Measurements from ENCODE around the gene USP34. TPM values are rescaled to one million over a fixed set of nuclear protein-coding genes. Genes with fewer than 3 reads are reported as not detected.

The USP34 gene
- total RNA-seq, 4 donors from 2014 or later: 49.5 to 129 (median 84.9) TPM

DNA sequence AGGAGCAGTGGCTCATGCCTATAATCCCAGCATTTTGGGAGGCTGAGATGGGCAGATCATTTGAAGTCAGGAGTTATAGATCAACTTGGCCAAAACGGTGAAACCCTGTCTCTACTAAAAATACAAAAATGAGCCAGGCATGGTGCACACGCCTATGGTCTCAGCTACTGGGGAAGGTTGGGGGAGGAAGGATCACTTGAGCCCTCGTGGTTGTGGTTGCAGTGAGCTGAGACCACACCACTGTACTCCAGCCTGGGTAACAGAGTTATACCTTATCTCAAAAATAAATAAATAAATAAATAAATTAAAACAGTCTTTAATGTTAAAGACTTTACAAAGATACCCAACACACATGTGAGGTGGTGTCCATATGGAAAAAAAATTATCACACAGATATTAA lies 174.9 kb downstream of the USP34 start:
- Histone ChIP-seq H3K4me3 (no peak overlapping the region), H3K36me3 (peaks cover 0 to 91% (median 9%) of the 10 kb centered on the region in 3 donors), H3K27me3 (no peaks in the 10 kb centered on the region), H3K9me3 (no peaks in the 10 kb centered on the region), H3K27ac (no peak overlapping the region), H3K4me1 (peaks cover 0 to 4% (median 0%) of the 10 kb centered on the region in 3 donors)
- WGBS, 2 donors: 80 to 91% methylated on average over 3 of the region's 3 CpGs
- no peak for DNase-seq
- intact Hi-C loops (cut with DNase I): no loop called here
- no peak for TF ChIP-seq POLR2A (IDR thresholded peaks at IDR 0.05)
- TF ChIP-seq, protein P1, sequence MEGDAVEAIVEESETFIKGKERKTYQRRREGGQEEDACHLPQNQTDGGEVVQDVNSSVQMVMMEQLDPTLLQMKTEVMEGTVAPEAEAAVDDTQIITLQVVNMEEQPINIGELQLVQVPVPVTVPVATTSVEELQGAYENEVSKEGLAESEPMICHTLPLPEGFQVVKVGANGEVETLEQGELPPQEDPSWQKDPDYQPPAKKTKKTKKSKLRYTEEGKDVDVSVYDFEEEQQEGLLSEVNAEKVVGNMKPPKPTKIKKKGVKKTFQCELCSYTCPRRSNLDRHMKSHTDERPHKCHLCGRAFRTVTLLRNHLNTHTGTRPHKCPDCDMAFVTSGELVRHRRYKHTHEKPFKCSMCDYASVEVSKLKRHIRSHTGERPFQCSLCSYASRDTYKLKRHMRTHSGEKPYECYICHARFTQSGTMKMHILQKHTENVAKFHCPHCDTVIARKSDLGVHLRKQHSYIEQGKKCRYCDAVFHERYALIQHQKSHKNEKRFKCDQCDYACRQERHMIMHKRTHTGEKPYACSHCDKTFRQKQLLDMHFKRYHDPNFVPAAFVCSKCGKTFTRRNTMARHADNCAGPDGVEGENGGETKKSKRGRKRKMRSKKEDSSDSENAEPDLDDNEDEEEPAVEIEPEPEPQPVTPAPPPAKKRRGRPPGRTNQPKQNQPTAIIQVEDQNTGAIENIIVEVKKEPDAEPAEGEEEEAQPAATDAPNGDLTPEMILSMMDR (IDR thresholded peaks at IDR 0.05): no peak

DNA sequence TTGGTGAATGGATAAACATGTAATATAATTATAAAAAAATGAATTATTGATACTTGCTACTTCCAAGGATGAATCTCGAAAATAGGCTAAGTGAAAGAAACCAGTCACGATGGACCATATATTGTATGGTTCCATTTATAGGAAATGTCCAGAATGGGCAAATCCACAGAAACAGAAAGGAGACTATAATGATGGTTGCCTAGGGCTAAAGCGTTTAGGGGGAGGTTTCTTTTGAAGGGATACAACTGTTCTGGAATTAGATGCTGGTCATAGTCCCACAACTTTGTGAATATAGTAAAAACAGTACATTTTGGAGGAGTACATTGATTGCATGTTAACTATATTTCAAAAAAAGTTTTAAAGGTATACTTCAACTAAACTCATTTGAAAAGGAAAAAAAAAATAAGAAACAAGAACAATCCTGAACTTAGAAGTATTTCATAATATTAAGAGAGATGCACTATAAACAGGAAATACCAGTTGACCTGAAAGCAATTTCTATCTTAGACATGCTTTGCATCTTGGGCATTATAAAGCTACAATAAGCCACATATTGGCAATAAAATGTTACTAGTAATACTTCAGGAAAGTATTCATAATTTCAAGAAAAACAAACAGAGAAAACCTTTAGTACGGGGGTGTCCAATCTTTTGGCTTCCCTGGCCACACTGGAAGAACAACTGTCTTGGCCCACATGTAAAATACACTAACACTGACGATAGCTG lies 178.9 kb downstream of the USP34 start:
- DNase-seq: no peak
- H3K36me3 ChIP-seq: peaks cover 0 to 79% (median 3%) of the 10 kb centered on the region in 3 donors
- intact Hi-C loops (cut with DNase I): no loop called here
- TF ChIP-seq POLR2A (IDR thresholded peaks at IDR 0.05): no peak
- TF ChIP-seq, protein P1 (IDR thresholded peaks at IDR 0.05): no peak
- no peak overlapping the region for H3K27ac ChIP-seq
- H3K4me1 ChIP-seq: peaks cover 0 to 4% (median 0%) of the 10 kb centered on the region in 3 donors
- H3K9me3 ChIP-seq: no peaks in the 10 kb centered on the region
- H3K27me3 ChIP-seq: no peaks in the 10 kb centered on the region
- 85 to 91% methylated on average over 5 of the region's 5 CpGs for WGBS, 2 donors
- H3K4me3 ChIP-seq: no peak overlapping the region

DNA sequence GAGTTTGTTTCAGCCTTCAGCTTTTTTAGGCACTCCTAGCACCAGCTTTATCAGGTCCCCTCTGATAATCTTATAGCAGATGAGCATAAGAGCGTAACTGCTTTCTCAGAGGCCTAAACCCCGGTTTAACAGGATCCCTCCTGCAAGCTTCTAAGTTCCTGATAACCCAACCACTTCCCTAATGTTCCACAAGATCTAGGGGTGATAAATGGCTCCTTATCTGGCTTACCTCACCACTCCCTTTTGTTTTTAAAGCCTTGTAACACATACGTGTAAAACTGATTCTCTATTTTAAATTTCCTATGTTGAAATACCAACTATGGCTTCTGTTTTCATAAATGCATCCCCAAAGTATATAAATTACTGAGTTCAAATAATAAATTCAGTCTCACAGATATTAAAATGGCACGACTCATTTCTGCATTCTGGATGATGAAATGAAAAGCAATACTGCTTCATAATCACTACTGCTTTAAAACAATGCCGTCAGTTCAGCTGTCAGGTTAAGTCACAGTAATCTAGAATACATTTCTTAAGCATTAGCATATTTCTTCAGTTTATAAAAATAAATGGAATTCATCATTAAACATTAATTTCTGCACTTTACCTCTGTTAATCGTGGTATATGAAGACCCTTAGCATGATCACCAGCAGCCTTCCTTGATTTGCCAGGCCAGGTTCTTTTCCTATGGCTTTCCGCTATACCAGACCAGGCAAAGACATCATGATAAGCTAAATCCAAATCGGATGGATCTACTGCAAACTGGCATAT lies 182.6 kb downstream of the USP34 start:
- Histone ChIP-seq H3K27me3 (no peaks in the 10 kb centered on the region), H3K36me3 (peaks cover 0 to 73% (median 0%) of the 10 kb centered on the region in 3 donors), H3K9me3 (no peaks in the 10 kb centered on the region), H3K4me1 (peaks cover 0 to 4% (median 0%) of the 10 kb centered on the region in 3 donors), H3K27ac (no peak overlapping the region), H3K4me3 (no peak overlapping the region)
- no peak for DNase-seq
- intact Hi-C loops (cut with DNase I): no loop called here
- WGBS, 2 donors: 79 to 86% methylated on average over 8 of the region's 8 CpGs
- TF ChIP-seq, protein P1 (IDR thresholded peaks at IDR 0.05): no peak
- TF ChIP-seq POLR2A (IDR thresholded peaks at IDR 0.05): no peak

DNA sequence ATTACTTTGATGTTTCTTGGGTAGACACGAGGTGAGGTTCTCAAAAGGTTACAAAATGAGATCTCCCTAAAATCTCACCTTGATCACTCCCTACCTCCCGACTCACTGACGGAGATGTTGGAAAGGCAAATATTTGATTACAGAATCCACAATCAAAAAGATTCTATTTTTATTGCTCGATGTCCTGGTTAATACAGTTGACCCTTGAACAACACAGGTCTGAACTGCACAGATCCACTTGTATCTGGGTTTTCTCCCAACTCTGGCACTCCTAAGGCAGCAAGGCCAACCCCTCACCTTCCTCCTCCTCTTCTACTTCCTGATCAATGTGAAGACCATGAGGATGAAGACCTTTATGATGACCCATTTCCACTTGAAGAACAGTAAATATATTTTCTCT lies 183.6 kb downstream of the USP34 start:
- no peak for DNase-seq
- Histone ChIP-seq H3K27ac (no peak overlapping the region), H3K4me3 (no peak overlapping the region), H3K36me3 (peaks cover 0 to 79% (median 0%) of the 10 kb centered on the region in 3 donors), H3K27me3 (no peaks in the 10 kb centered on the region), H3K9me3 (no peaks in the 10 kb centered on the region), H3K4me1 (peaks cover 0 to 2% (median 0%) of the 10 kb centered on the region in 3 donors)
- TF ChIP-seq, protein P1 (IDR thresholded peaks at IDR 0.05): no peak
- TF ChIP-seq POLR2A (IDR thresholded peaks at IDR 0.05): no peak
- intact Hi-C loops (cut with DNase I): no loop called here
- 90 to 99% methylated on average over 4 of the region's 4 CpGs for WGBS, 2 donors

Data from esophagus squamous epithelium (tissue), 5 donors.